ENCODE results near the gene GPR55. TPM values are rescaled to one million over a fixed set of nuclear protein-coding genes. Genes with fewer than 3 reads are reported as not detected.
"Not testable (repeated sequence)": the region's sequence is repeated elsewhere in the genome, so short reads cannot be mapped to it uniquely, and the experiment has no call there.

Gene GPR55
- polyA plus RNA-seq, 1 donor = 0.04 TPM

DNA sequence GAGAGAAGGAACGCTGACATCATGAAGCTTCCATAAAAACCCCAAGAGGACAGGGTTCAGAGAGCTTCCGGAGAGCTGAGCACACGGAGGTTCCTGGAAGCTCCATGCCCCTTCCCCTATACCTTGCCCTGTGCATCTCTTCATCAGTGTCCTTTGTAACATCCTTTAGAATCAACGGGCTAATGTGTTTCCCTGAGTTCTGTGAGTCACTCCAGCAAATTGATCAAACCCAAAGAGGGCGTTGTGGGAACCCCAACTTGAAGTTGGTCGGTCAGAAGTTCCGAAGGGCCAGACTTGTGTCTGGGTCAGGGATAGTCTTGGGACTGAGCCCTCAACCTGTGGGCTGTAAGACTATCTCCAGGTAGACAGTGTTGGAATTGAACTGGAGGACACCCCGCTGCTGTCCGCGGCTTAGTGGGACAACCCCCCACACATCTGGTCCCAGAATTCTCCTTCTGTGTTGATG, 25.9 kb upstream of the GPR55 start:
- DNase-seq (ENCODE audit: low read depth) = no peak

DNA sequence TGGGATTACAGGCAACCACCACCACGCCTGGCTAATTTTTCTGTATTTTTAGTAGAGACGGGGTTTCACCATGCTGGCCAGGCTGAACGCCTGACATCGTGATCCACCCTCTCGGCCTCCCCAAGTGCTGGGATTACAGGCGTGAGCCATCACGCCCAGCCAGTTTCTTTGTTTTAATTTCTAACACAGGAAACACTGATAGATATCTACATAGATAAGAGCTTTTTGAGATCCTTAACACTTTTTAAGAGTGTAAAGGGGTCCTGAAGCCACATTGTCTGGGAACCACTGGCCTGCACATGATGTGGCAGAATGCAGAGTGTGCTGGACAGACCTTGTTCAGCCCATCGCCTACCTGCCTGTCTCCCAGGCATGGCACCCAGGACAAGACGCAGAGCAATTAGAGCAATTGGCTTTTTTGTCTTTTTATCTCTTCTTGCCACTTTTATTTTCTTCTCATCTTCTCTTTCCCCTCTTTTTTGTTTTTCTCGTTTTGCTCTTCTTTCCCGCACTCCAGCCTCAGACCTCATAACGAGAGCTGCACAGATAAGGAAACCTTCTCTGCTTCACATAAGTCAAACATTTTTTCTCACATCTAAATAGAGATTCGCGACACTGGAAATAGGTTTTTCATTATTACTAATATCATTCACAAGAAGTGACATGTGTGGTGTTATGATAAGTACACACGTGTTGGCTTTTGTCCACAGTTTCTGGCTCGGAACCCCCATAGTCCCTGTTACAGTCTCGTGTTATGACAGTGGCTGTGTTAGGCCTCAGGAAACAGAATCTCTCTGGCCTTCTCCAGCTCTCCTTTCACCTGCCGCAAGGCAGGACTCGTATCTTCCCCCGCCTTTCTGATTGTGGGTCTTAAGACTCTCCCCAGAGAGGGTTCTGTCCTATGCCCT, 25.2 kb upstream of the GPR55 start:
- no peak for DNase-seq (ENCODE audit: low read depth)

GRCh38 chr2:230947908-230948365, 22.9 kb upstream of the GPR55 start:
- no peak for DNase-seq (ENCODE audit: low read depth)

DNA sequence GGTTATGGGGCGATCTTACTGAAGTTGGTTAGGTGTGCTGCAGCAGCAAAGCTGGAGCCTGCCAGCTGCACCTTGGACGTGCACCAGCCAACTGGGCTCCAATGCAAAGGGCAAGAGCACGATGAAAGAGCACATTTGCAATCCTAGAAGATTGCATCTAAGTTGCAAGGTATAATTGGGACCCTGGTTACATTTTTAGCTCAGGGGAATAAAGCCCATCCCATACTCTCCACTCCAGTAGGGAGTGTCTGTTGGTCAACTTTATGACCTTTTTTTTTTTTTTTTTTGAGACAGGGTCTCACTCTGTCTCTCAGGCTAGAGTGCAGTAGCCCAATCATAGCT, 22.2 kb upstream of the GPR55 start:
- no peak for DNase-seq (ENCODE audit: low read depth)

DNA sequence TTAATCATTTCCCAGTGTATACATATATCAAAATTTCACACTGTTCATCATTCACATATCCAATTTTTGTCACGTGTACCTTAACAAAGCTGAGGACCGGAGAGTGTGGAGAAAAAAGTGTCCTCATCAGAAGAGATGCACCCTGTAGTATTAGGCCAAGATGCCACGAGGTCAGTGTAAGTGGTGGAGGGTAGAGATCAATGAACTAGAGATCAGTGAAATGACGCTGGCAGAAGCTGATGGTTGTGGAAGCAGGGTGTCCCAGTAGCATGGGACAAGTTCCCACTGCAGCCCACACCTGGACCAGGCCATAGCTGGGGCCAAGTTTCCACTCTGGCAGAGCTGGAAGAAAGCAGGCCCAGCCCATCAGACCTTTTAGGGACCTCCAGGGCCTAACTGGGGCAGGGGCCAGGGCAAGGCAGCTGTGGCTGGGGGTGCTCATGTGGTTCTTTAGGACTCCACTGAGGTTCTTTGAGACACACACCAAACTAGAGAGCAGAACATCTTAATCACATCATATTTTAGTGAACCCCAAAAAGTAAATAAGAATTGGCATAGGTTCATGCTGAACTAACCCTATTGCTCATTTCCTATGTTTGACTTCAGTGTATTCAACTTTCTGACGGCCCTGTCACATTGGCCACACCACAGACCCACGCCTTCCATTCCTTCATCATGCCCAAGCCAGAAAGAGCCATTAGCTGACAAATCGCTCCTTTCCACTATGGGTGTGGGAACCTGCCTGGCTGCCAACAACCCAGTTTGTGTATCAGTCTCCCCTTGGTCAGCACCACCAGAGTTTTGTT, 21.6 kb upstream of the GPR55 start:
- no peak for DNase-seq (ENCODE audit: low read depth)

- DNase-seq (ENCODE audit: low read depth) = no peak
These were observed 19.8 kb upstream of the GPR55 start for GRCh38 chr2:230944757-230945372.

GRCh38 chr2:230944123-230944653, 19.1 kb upstream of the GPR55 start:
- no peak for DNase-seq (ENCODE audit: low read depth)

- DNase-seq (ENCODE audit: low read depth) = no peak
These were observed 18.2 kb upstream of the GPR55 start for GRCh38 chr2:230942920-230943896.

DNA sequence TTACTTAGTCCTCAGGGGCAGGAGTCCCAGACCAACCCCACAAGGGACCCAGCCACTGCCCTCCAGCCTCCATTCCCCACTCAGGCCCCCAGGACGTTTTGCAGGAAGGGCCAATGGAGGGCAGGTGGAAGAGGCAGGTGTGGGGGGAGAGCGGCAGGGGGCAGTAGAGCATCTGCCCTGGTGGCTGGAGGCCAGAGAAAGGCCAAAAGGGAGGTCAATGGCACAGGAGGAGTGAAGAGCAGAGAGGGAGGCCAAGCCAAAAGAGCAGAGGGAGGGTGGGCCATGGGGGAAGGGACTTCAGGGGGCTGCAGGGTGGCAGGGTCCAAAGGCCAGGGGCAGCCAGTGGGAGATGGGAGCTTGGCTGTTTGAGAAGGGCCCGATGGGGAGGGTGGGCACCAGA, 17.3 kb upstream of the GPR55 start:
- DNase-seq (ENCODE audit: low read depth) = no peak

DNA sequence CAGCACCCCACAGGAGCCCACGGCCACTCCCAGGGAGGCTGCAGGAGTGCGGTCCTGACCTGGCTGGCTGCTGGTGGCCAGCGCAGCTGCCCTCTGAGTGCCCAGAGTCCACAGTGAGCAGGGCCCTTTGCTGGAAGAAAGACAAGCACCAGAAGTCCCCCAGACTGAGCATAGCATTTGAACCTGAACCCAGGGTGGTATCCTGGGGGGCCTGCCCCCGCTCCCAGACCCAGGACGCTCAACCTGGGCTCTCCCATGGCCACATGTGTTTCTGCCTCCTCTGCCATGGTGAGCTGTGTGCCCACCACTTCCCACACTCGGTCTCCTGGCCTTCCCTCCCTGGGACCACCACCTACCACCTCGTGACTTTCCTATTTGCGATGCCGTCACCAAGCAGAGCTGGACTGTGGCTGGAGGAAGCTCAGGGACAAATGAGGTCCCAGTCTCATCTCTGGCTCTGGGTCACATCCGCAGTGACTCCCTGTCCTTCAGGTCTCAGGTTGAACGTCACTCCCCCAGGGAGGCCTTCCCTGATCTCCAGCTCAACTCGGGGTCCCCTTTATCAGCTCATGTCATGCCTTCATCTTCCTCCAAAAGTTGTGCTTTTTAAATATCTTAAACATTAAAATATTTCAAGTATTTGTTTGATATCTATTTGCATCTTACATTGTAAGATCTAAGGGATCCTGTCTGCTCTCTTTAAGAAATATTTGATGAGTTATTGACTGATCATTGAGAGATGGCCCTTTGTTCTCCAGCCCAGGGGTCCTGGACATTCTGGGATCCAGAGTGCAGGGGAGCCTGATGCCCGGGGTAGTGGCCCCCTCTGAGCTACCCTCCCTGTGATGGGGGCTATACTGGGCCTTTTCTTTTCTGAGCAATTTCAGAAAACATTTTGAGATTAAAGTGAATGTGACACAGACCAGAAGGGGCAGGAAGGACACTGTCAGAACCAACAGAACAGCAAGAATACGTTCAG, 16.4 kb upstream of the GPR55 start:
- no peak for DNase-seq (ENCODE audit: low read depth)

- no peak for DNase-seq (ENCODE audit: low read depth)
These were observed 15.4 kb upstream of the GPR55 start for GRCh38 chr2:230940471-230940815.

GRCh38 chr2:230939691-230940470, 14.8 kb upstream of the GPR55 start:
- DNase-seq (ENCODE audit: low read depth) = no peak

- DNase-seq (ENCODE audit: low read depth) = no peak
These were observed 14.1 kb upstream of the GPR55 start for GRCh38 chr2:230939066-230939591.

- DNase-seq (ENCODE audit: low read depth) = no peak
These were observed 13.5 kb upstream of the GPR55 start for GRCh38 chr2:230938516-230939065.

- DNase-seq (ENCODE audit: low read depth) = no peak
These were observed 13.1 kb upstream of the GPR55 start for GRCh38 chr2:230938098-230938497.

DNA sequence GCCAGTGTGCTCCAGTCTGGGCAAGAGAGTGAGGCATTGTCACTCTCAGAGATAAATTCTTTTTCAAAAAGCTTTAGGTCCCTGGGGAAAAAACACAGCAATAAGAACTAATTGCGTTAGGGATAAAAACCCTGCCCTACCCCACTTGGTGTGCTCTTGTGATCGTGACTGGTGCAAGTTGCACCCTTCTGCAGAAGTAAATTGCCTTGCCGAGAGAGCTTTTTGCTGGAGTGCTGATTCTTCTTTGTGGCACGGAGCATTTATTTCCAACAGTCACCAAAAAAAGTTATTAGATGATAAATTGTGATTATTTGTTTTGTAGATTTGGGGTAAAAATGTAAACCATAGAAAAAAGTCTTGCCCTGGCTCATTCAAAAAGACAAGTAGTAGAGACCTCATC, 12.3 kb upstream of the GPR55 start:
- no peak for DNase-seq (ENCODE audit: low read depth)

DNA sequence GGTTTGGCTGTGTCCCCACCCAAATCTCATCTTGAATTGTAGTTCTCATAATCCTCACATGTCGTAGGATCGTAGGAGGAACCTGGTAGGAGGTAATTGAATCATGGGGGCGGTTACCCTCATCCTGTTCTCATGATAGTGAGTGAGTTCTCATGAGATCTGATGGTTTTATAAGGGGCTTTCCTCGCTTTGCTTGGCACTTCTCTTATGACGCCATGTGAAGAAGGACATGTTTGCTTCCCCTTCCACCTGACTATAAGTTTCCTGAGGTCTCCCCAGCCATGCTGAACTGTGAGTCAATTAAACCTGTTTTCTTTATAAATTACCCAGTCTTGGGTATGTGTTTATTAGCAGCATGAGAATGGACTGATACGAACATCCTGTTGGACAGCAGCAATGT, 11.2 kb upstream of the GPR55 start:
- not testable (repeated sequence) for DNase-seq (ENCODE audit: low read depth)

GRCh38 chr2:230935130-230935430, 10.0 kb upstream of the GPR55 start:
- DNase-seq (ENCODE audit: low read depth) = no peak

Measured in forelimb muscle (tissue), 1 donor.